Measurements from ENCODE around the gene SPTSSB.

GRCh38 chr3:161414907-161415306 lies 43.6 kb upstream of the SPTSSB start:
- no peak for TF ChIP-seq L3MBTL2 (conservative IDR thresholded peaks at IDR 0.05)
- TF ChIP-seq SP1 (IDR thresholded peaks at IDR 0.05), result no peak
